ENCODE measurements around the gene HLA-DMB. TPM values are rescaled to one million over a fixed set of nuclear protein-coding genes. Genes with fewer than 3 reads are reported as not detected.

The HLA-DMB gene
- total RNA-seq, 1 experiment from 2014 or later: 1.7 TPM

- Histone ChIP-seq H3K79me1 (ENCODE audit: insufficient read depth, low read depth, low read length, poor library complexity, severe bottlenecking) (no peaks in the 10 kb centered on the region), H3K23ac (ENCODE audit: insufficient read length, low read depth, low read length) (no peak overlapping the region), H3K4ac (ENCODE audit: low read depth, low read length) (no peak overlapping the region), H3K14ac (ENCODE audit: insufficient read depth, low read length) (no peak overlapping the region), H3K56ac (ENCODE audit: insufficient read length, low read depth, low read length) (no peak overlapping the region), H2BK120ac (ENCODE audit: low read depth, low read length, poor library complexity, severe bottlenecking) (no peak overlapping the region), H3K79me2 (ENCODE audit: insufficient read depth, low read length) (no peaks in the 10 kb centered on the region), H3T11ph (ENCODE audit: low read length) (no peak overlapping the region), H2BK12ac (ENCODE audit: insufficient read length, low read depth, low read length) (no peak overlapping the region), H2AFZ (ENCODE audit: low read length) (no peak overlapping the region), H2BK20ac (ENCODE audit: low read depth, low read length, poor library complexity, severe bottlenecking) (no peak overlapping the region), H2BK15ac (ENCODE audit: low read depth, low read length) (no peak overlapping the region), H2AK5ac (ENCODE audit: insufficient read length, low read length) (no peak overlapping the region), H3K9ac (ENCODE audit: extremely low read depth, insufficient read length, low read length) (no peak overlapping the region), H3K23me2 (ENCODE audit: insufficient read length, low read depth, low read length, poor library complexity, severe bottlenecking) (no peaks in the 10 kb centered on the region), H3K9me3 (ENCODE audit: control insufficient read depth, low read depth, low read length) (no peaks in the 10 kb centered on the region), H4K5ac (ENCODE audit: insufficient read length, low read depth, low read length) (no peak overlapping the region), H4K91ac (ENCODE audit: insufficient read length, low read depth, low read length) (no peak overlapping the region), H4K8ac (replicated peaks; ENCODE audit: insufficient read length, low read depth, low read length) (no peak overlapping the region), H3K27ac (ENCODE audit: insufficient read length, low read depth, low read length) (no peak overlapping the region), H3K4me2 (ENCODE audit: insufficient read depth, insufficient read length, low read length) (no peak overlapping the region), H3K18ac (ENCODE audit: insufficient read length, low read depth, low read length) (no peak overlapping the region), H4K20me1 (ENCODE audit: control insufficient read depth, insufficient read depth, insufficient read length) (no peaks in the 10 kb centered on the region), H3K4me1 (ENCODE audit: insufficient read depth, low read length) (peaks cover 3% of the 10 kb centered on the region; the same call in 1 of the 2 replicates), H2BK5ac (ENCODE audit: insufficient read length, low read length) (no peak overlapping the region), H3K27me3 (ENCODE audit: insufficient read depth, low read length) (no peaks in the 10 kb centered on the region)
- no peak for DNase-seq
- H3K36me3 Mint-ChIP-seq (ENCODE audit: insufficient read depth in 1 of 3, low read depth in 3 of 3): no peaks in the 10 kb centered on the region
- H3K27ac Mint-ChIP-seq: peak overlapping the region in 1 of 3 experiments; percentile 29; a peak in 2 of 7 replicates
- TF ChIP-seq CTCF (conservative IDR thresholded peaks at IDR 0.05): no peak
- peaks cover 2% of the 10 kb centered on the region; the same call in 1 of the 2 replicates for H3K27me3 Mint-ChIP-seq (ENCODE audit: low read depth)
- no CpG with 5 or more reads among the region's 3 CpGs for WGBS (ENCODE audit: extremely low coverage, insufficient read length, low lambda C conversion rate)
- no peaks in the 10 kb centered on the region for H3K9me3 Mint-ChIP-seq
- H3K4me1 Mint-ChIP-seq: peaks cover 20 to 25% of the 10 kb centered on the region in 2 experiments
- H3K4me3 Mint-ChIP-seq: no peak overlapping the region
These were observed 9.2 kb upstream of the HLA-DMB start for GRCh38 chr6:32950010-32950409.
